CD14-positive monocyte (primary cell): ENCODE data around the gene PPM1H. TPM values are rescaled to one million over a fixed set of nuclear protein-coding genes. Genes with fewer than 3 reads are reported as not detected.

Experiments used
- DNase-seq, 3 donors: peaks; one replicate each; pipeline ENCODE4 v3.0.0-alpha.2; 2011 to 2022
- H2AFZ ChIP-seq: 2 replicates; pipeline ENCODE4 v1.6.0; 2012; ENCODE audit warnings: mild to moderate bottlenecking, low read depth, low read length, inconsistent platforms; ENCODE audit not compliant: insufficient read depth, poor library complexity, severe bottlenecking
- H3K27ac ChIP-seq, 2 donors: 1 replicate in 1 of 2; 2 replicates in 1 of 2; pipeline ENCODE4 v1.5.1; 2012 to 2013; ENCODE audit warnings: low read length in 2 of 2, control low read depth in 1 of 2, inconsistent platforms in 1 of 2, low read depth in 1 of 2, mild to moderate bottlenecking in 1 of 2
- H3K27me3 ChIP-seq, 2 donors: one replicate each; pipeline versions ENCODE4 v1.6.0 to v1.6.1; 2011 to 2013; ENCODE audit warnings: low read length in 2 of 2; ENCODE audit not compliant: control insufficient read depth in 2 of 2, insufficient read depth in 2 of 2
- H3K36me3 ChIP-seq, 2 donors: replicated peaks in 1 of 2; 1 replicate in 1 of 2; 2 replicates in 1 of 2; pipeline versions ENCODE4 v1.5.1 to v1.6.1; 2012 to 2013; ENCODE audit warnings: low read length in 2 of 2, control low read depth in 1 of 2, inconsistent platforms in 1 of 2, mild to moderate bottlenecking in 1 of 2; ENCODE audit not compliant: insufficient read depth in 2 of 2, control insufficient read depth in 1 of 2
- H3K4me1 ChIP-seq, 2 donors: 1 replicate in 1 of 2; 2 replicates in 1 of 2; pipeline versions ENCODE4 v1.5.1 to v1.6.1; 2012 to 2013; ENCODE audit warnings: low read length in 2 of 2, control low read depth in 1 of 2, inconsistent platforms in 1 of 2, mild to moderate bottlenecking in 1 of 2, moderate library complexity in 1 of 2; ENCODE audit not compliant: insufficient read depth in 2 of 2, control insufficient read depth in 1 of 2
- H3K4me2 ChIP-seq: replicated peaks from 2 replicates; pipeline ENCODE3; 2012; ENCODE audit warnings: low read length, moderate library complexity, mild to moderate bottlenecking; ENCODE audit not compliant: poor library complexity, severe bottlenecking; ENCODE audit errors: extremely low read depth
- H3K4me3 ChIP-seq, 3 experiments: fragments of 200-600 bp in 1 of 3; sonication (generic) in 1 of 3; replicated peaks in 1 of 3; 1 replicate in 2 of 3; 2 replicates in 1 of 3; pipeline ENCODE4 v1.5.1; 2011 to 2013; ENCODE audit warnings: low read length in 3 of 3, mild to moderate bottlenecking in 3 of 3, control low read depth in 2 of 3, low read depth in 2 of 3, inconsistent platforms in 1 of 3, moderate library complexity in 1 of 3
- H3K79me2 ChIP-seq: 2 replicates; pipeline ENCODE4 v1.6.0; 2012; ENCODE audit warnings: mild to moderate bottlenecking, control low read depth, inconsistent platforms, low read length, moderate library complexity; ENCODE audit not compliant: insufficient read depth
- H3K9ac ChIP-seq: 2 replicates; pipeline ENCODE4 v1.6.0; 2017; ENCODE audit warnings: low read length, mild to moderate bottlenecking; ENCODE audit not compliant: insufficient read depth, poor library complexity, severe bottlenecking
- H3K9me3 ChIP-seq, 2 donors: replicated peaks in 1 of 2; 1 replicate in 1 of 2; 2 replicates in 1 of 2; pipeline versions ENCODE4 v1.5.1 to v1.6.1; 2012 to 2013; ENCODE audit warnings: low read length in 2 of 2, control low read depth in 1 of 2; ENCODE audit not compliant: control insufficient read depth in 1 of 2, insufficient read depth in 1 of 2
- H4K20me1 ChIP-seq: 2 replicates; pipeline ENCODE4 v1.6.0; 2012; ENCODE audit warnings: mild to moderate bottlenecking, low read length, control low read depth, moderate library complexity; ENCODE audit not compliant: insufficient read depth
- H3K27ac Mint-ChIP-seq, 7 donors: one replicate each; pipeline ENCODE4 v1.8.0; 2020; ENCODE audit warnings: mild to moderate bottlenecking in 7 of 7, mixed read lengths in 7 of 7, moderate library complexity in 6 of 7, inconsistent platforms in 2 of 7
- H3K27me3 Mint-ChIP-seq, 3 donors: one replicate each; pipeline ENCODE4 v1.8.0; 2021 to 2022; ENCODE audit warnings: low read depth in 3 of 3, mild to moderate bottlenecking in 3 of 3, mixed read lengths in 3 of 3, moderate library complexity in 3 of 3, inconsistent platforms in 1 of 3
- H3K36me3 Mint-ChIP-seq, 2 donors: one replicate each; pipeline ENCODE4 v1.8.0; 2020; ENCODE audit warnings: mixed read lengths in 2 of 2, inconsistent platforms in 1 of 2, mild to moderate bottlenecking in 1 of 2
- H3K4me1 Mint-ChIP-seq: one replicate; pipeline ENCODE4 v1.8.0; 2020; ENCODE audit warnings: mild to moderate bottlenecking, mixed read lengths
- H3K4me3 Mint-ChIP-seq, 2 donors: one replicate each; pipeline ENCODE4 v1.8.0; 2020; ENCODE audit warnings: mild to moderate bottlenecking in 2 of 2, mixed read lengths in 2 of 2, moderate library complexity in 1 of 2
- H3K9me3 Mint-ChIP-seq, 7 donors: one replicate each; pipeline ENCODE4 v1.8.0; 2020 to 2022; ENCODE audit warnings: mixed read lengths in 7 of 7, mild to moderate bottlenecking in 6 of 7, moderate library complexity in 6 of 7, inconsistent platforms in 2 of 7
- CTCF ChIP-seq: fragments of 200-600 bp; IDR thresholded peaks from one replicate; pipeline ENCODE4 v1.8.0; 2022; ENCODE audit warnings: antibody characterized with exemption, mild to moderate bottlenecking
- WGBS: methylation state at CpG from one replicate; pipeline ENCODE4 v1.1.5; 2013; ENCODE audit warnings: missing lambda C conversion rate; ENCODE audit not compliant: insufficient coverage; 5-methylcytosine and 5-hydroxymethylcytosine counted together
- intact Hi-C, 2 donors: fragments of 100-400 bp; cut with micrococcal nuclease; formaldehyde crosslinking; loops; one replicate each; pipeline versions ENCODE4 v1.15.0 to v1.15.1; 2023
- polyA plus RNA-seq, 3 donors: library from polyadenylated mRNA; depleted of rRNA in 1 of 3; unstranded in 2 of 3; stranded (reverse) in 1 of 3; fragments of 300-500 nt in 2 of 3; fragments of >200 nt in 1 of 3; fragmentation: Illumina TruSeq in 2 of 3; gene quantifications; 1 replicate in 2 of 3; 2 replicates in 1 of 3; pipeline ENCODE4 v1.2.3, GENCODE V29; 2012 to 2021

The PPM1H gene
- polyA plus RNA-seq, 3 donors = 1.5 to 2.8 (median 1.9) TPM

GRCh38 chr12:62859321-62859737 is 75.6 kb downstream of the PPM1H start:
- peaks cover 20% of the 10 kb centered on the region for H3K4me1 Mint-ChIP-seq
- Histone ChIP-seq H2AFZ (no peak overlapping the region), H3K4me2 (no peak overlapping the region), H3K27me3 (no peaks in the 10 kb centered on the region), H3K9ac (no peak overlapping the region), H4K20me1 (no peaks in the 10 kb centered on the region), H3K9me3 (no peaks in the 10 kb centered on the region), H3K4me3 (no peak overlapping the region), H3K27ac (peak overlapping the region in 1 of 2 donors; percentile 24), H3K79me2 (no peaks in the 10 kb centered on the region), H3K36me3 (no peaks in the 10 kb centered on the region), H3K4me1 (peaks cover 11% of the 10 kb centered on the region in 2 donors)
- 71% methylated on average over 1 of the region's 1 CpG for WGBS
- peaks cover 0 to 3% (median 0%) of the 10 kb centered on the region in 3 donors for H3K27me3 Mint-ChIP-seq
- intact Hi-C loops = no loop called here
- H3K4me3 Mint-ChIP-seq = peak overlapping the region in 1 of 2 donors; percentile 46
- TF ChIP-seq CTCF = no peak
- H3K9me3 Mint-ChIP-seq = no peaks in the 10 kb centered on the region
- no peak for DNase-seq
- H3K36me3 Mint-ChIP-seq = no peaks in the 10 kb centered on the region
- peak overlapping the region in 4 of 7 donors; percentile 6 to 58 (median 42) for H3K27ac Mint-ChIP-seq

- Histone ChIP-seq H4K20me1 (no peaks in the 10 kb centered on the region), H3K27ac (no peak overlapping the region), H3K36me3 (no peaks in the 10 kb centered on the region), H3K4me1 (peaks cover 11% of the 10 kb centered on the region in 2 donors), H3K4me2 (no peak overlapping the region), H3K9me3 (no peaks in the 10 kb centered on the region), H3K9ac (no peak overlapping the region), H3K4me3 (no peak overlapping the region), H2AFZ (no peak overlapping the region), H3K27me3 (no peaks in the 10 kb centered on the region), H3K79me2 (no peaks in the 10 kb centered on the region)
- H3K4me1 Mint-ChIP-seq = peaks cover 26% of the 10 kb centered on the region
- intact Hi-C loops = no loop called here
- H3K9me3 Mint-ChIP-seq = no peaks in the 10 kb centered on the region
- no peak overlapping the region for H3K27ac Mint-ChIP-seq
- WGBS = no CpG with 5 or more reads among the region's 1 CpG
- TF ChIP-seq CTCF = no peak
- peaks cover 0 to 3% (median 2%) of the 10 kb centered on the region in 3 donors for H3K27me3 Mint-ChIP-seq
- H3K4me3 Mint-ChIP-seq = no peak overlapping the region
- no peaks in the 10 kb centered on the region for H3K36me3 Mint-ChIP-seq
- DNase-seq = no peak
Measured at GRCh38 chr12:62856454-62856853, 78.5 kb downstream of the PPM1H start.
